ENCODE data around the gene IGF2R.
"Not testable (repeated sequence)": the region's sequence is repeated elsewhere in the genome, so short reads cannot be mapped to it uniquely, and the experiment has no call there.

Gene IGF2R

GRCh38 chr6:159952289-159953005 is 16.4 kb upstream of the IGF2R start:
- no peak for DNase-seq

- DNase-seq: no peak
These were observed 15.7 kb upstream of the IGF2R start for GRCh38 chr6:159953091-159953601.

GRCh38 chr6:159955945-159956361 is 12.9 kb upstream of the IGF2R start:
- no peak for DNase-seq

DNA sequence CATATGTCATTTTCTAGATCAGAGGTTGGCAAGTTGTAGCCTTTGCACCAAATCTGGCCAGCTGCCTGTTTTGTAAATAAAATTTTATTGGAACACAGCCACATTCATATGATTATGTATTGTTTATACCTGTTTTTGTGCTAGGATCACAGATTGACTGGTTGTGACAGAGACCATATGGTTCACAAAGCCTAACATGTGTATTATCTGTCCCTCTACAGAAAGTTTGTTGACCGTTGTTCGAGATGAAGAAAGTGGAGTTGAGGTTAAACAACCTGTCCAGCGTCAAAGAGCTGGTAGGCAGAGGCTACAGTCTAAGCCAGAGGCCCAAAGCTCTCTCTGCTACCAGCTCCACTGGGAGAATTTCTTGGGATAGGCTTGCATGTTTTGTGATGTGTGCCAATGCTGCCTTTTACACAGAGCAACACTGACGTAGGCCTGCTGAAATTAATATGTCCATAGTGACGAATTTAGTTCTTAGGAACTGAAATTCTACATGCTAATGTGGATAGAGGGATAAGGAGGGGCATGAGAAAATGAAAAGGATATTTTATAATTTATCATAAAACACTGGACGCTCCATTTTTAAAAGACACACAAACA is 11.7 kb upstream of the IGF2R start:
- no peak for DNase-seq

GRCh38 chr6:159959165-159959975 is 9.5 kb upstream of the IGF2R start:
- no peak for DNase-seq

GRCh38 chr6:159959976-159960384 is 8.9 kb upstream of the IGF2R start:
- no peak for DNase-seq

- DNase-seq: no peak
These were observed 8.4 kb upstream of the IGF2R start for GRCh38 chr6:159960485-159960884.

DNA sequence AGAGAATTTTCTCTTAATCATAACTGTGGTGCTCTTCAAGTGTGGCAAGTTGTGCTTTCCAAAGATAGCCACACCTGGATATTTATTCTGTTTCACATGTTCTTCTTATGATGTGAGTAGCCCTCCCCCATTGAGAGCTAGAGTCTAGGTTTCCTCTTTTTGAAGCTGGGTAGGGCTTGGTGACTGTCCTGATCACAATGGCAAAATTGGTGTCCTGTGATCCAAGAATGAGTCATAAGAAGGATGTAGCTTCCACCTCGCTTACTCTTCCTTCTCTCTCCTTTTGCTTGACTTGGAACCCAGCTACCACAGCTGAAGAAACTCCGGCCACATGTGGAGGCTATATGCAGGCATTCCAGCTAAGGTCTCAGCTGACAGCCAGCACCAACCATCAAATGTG is 7.4 kb upstream of the IGF2R start:
- no peak for DNase-seq

GRCh38 chr6:159963111-159963510 is 5.8 kb upstream of the IGF2R start:
- no peak for DNase-seq

DNA sequence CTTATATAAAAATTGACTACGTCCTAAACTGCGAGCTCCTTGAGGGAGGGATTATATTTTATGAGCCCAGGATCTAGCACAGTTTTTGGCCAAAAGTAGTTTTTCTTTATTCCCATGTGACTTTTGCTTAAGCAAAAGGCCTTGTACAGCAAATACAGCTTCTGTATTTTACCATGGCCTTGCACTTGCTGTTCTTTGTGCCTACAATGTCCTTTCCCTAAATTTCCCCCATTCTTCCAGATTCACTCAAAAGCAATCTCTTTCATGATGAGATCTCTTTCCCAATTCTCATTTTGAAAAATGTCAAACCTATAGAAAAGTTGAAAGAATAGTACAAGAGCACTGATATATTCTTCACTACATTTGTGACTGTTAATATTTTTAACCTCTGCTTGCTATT is 4.8 kb upstream of the IGF2R start:
- DNase-seq: no peak

DNA sequence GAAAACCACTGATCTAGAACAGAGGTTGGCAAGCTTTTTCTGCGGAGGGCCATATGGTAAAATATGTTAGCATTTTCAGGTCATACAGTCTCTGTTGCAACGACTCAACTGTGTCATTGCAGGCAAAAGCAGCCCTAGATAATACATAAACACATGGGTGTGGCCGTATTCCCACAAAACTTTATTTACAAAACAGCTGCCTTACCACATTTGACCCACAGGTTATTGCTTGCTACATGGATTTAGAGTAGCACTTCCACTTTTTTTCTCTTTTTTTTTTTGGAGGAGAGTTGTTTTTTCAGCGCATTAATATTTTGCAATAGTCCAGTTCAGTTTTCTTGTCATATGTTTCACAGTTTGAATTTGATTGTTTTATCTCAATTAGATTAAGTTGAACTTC is 2.5 kb upstream of the IGF2R start:
- DNase-seq: no peak

DNA sequence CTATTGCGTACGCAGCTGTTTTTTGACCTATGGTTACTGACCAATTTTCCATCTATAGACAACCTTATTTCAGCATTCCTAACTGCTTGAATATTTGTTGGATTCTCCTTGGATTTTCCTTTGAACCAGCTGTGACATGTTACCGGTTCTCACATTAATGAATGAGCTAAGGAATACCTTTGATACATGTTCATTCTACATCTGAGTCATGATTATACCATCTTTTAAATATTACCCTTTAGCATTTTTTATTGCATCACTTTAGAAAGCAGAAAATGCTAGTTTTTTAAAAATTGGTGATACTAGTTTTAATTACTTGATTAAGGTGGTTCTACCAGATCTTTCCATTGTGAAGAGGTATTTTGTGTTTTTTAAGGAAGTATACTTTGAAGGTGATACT is 1.9 kb upstream of the IGF2R start:
- no peak for DNase-seq

- not testable (repeated sequence) for DNase-seq
These were observed 1.3 kb upstream of the IGF2R start for GRCh38 chr6:159967621-159968020.

DNA sequence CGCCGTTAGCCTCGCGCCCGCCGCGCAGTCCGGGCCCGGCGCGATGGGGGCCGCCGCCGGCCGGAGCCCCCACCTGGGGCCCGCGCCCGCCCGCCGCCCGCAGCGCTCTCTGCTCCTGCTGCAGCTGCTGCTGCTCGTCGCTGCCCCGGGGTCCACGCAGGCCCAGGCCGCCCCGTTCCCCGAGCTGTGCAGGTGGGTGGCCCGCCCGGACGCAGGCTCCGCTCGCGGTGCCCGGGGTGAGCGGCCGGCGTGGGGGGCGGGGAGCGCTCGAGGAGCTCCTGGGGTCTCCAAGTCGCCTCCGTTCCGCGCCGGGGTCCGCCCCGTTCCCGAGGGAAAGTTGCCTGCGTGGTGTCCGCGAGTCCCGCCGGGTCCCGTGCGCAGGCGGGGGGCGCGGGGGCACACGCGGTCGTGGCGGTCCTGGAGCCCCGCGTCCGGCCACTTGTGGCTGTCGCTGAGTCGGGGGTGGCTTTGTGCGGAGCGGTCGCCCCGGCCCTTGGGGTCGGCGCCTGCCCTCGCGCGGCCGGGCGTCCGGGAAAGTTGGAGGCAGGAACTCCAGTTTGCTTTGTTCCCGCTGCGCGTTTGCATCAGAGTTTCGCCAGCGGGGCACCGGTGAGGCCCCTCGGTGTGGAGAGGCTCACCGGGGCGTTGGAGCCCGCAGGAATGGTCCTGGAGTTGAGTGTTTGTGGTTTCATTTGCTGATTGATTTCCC is 476 bp downstream of the IGF2R start:
- DNase-seq: peak; percentile 7

DNA sequence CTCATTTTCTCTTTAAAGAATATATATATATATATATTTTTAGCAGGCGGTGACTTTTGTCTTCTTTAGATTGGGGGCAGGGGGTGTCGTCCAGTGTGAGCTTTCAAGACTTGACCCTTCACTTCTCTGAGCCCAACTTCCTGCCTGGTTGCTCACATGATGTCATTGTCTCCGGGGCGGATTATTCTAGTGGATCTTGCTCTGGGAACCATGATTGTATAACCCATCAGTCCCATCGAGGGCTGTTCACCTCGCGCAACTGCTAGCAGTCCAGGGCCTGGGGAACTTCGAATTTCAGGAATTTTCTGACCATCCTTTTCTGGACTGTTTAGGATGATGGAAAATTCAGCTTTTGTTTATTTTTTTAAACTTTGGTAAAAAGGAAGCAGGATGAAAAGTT is 1.0 kb downstream of the IGF2R start:
- DNase-seq: no peak

GRCh38 chr6:159970659-159971063 is 1.8 kb downstream of the IGF2R start:
- DNase-seq: no peak

- DNase-seq: no peak
These were observed 2.7 kb downstream of the IGF2R start for GRCh38 chr6:159971341-159972178.

- no peak for DNase-seq
These were observed 3.8 kb downstream of the IGF2R start for GRCh38 chr6:159972506-159973268.

- no peak for DNase-seq
These were observed 4.5 kb downstream of the IGF2R start for GRCh38 chr6:159973406-159973805.

- no peak for DNase-seq
These were observed 5.1 kb downstream of the IGF2R start for GRCh38 chr6:159973951-159974350.

GRCh38 chr6:159974932-159975331 is 6.0 kb downstream of the IGF2R start:
- DNase-seq: no peak

Data from activated CD4-positive, alpha-beta T cell treated with anti-CD3 and anti-CD28 coated beads, Interleukin-2, amount 50 U/mL, for 1 hour (primary cell).